HG03565 (cell line): ENCODE data around the gene ISM1.

ENCODE experiments used
- ATAC-seq: cut with Tn5 transposase; IDR thresholded peaks from one replicate; pipeline ENCODE4 v1.9.1; 2021; ENCODE audit warnings: mild to moderate bottlenecking, moderate library complexity; ENCODE audit not compliant: unreplicated experiment

ISM1 gene

DNA sequence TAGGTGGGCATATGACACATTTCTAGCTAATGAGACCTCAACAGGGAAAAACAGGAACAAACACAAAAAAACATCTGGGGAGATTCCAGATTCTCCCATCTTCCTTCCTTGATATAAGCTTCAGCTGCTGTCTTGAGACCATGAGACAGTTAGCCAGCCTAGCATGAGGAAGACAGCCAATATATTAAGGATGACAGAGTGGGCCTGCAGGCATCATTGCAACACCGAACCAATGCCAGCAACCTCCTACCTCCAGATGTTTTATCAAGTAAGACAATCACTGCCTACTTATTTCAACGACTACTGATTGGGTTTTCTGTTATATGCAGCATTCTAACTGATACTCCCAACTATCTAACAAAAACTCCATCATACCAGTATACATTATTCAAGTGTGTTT lies 119.0 kb downstream of the ISM1 start:
- no peak for ATAC-seq

DNA sequence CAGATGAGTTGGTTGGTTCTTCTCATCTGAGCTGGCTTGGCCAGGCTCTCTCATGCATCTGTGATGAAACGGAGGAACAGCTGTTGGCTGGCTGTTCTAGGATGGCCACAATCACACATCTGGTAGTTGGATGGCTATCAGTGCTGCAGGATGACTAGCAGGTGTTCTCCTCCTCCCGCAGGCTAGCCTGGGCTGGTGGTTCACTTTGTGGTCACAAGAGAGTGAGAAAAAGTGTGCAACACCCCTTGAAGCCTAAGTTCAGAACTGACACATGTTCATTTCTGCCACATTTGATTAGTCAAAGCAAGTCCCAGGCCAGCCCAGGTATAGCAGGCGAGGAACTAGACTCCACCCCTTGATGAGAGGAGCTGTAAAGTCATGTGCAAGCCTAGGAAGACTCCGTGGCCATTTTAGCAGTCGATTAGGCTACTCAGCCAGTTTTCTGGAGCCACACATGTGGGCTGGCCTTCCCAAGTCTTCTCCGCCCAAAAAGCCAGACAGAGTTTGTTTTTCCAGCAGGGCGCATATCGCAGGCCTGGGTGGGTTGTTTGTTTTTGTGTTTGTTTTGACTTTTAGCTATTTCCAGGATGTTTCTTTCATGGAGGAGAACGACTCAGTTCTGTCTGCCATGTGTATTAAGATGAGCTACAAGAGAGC lies 120.8 kb downstream of the ISM1 start:
- ATAC-seq: no peak

DNA sequence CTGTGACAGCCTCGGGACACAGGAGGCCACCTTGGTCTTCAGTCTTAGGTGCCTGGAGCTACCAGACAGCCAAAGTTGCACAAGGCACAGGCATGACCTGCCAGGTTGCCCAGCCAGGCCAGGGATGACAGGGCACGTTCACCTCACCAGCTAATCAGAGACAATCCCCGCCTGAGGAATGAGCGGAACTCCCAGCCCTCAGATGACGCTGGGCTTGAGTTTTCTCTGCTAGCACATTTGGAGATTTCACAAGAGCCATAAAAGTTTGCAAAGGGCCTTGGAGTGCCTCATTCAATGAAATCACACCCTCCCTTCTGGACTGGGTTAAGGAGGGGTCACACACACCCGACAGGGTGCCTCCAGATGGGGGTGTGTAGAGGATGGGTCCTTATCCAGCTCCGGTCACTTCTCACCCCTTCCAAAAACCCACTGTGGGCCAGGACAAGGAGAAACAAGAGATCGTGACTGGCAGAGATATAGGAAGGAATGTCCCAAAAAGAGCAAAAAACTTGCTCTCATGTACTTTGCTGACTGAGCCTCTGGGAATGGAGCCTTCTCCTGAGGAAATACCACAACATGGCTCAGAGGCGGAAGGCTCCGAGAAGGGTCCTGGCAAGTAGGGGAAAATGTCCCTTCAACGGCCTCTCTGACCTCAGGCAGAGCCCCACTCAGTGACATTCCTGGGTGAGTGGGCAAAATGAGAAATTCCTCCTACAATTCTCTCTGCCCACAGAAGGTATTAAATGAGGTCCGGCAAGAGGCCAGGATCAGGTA lies 121.6 kb downstream of the ISM1 start:
- ATAC-seq: no peak

- no peak for ATAC-seq
Observed at GRCh38 chr20:13344671-13345070, 123.6 kb downstream of the ISM1 start.

DNA sequence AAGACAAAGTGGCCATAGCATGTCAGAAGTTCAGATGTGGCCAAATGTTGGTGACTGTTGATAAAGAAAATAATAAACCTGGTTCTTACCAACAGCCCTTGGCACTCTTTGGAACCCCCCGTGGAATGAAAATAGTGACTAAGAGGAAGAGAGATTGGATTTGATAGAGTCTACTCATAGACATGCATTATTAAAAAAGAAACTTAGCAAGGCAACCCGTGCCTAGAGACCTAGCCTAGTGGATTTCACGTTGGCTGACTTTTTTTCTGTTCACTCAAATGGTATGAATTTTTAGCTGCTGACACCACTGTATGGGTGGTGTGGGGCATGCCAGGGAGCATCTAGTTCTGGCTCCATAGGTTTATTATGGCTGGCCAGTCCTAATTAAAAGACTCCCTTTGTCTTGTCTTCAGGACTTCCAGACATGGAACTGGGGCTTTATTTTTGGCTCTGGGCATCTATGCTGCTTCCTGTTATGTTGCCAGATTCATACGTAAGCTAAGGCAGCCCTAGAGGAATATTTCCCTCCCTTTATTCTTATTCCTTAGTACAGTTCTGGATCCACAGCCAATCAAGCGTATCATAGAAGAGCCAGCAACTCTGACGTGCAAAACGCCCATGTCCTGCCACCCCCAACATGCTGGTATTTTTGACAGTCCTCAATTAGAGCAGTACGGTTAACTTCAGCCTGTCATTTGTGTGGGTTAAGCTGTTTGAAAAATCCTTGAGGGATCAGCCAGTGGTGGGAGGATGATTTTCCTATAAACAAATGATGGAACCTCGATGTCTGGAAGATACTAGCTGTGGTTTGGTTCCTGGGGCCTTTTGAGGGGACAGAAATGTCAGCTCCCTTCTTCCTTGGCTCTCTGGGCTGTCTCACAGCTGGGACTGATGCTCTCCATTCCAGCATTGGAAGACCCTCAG lies 127.5 kb downstream of the ISM1 start:
- no peak for ATAC-seq

- ATAC-seq: no peak
Observed at GRCh38 chr20:13349235-13349604, 128.1 kb downstream of the ISM1 start.
